NCI-H2171 (cell line): ENCODE data around the gene GAPT.
A peak's percentile ranks its signal among the peaks of the same experiment; 100 is the strongest.

Source experiments
- DNase-seq: peaks from one replicate; lab custom pipeline; 2025; lab: John Stamatoyannopoulos, UW

GAPT gene

DNA sequence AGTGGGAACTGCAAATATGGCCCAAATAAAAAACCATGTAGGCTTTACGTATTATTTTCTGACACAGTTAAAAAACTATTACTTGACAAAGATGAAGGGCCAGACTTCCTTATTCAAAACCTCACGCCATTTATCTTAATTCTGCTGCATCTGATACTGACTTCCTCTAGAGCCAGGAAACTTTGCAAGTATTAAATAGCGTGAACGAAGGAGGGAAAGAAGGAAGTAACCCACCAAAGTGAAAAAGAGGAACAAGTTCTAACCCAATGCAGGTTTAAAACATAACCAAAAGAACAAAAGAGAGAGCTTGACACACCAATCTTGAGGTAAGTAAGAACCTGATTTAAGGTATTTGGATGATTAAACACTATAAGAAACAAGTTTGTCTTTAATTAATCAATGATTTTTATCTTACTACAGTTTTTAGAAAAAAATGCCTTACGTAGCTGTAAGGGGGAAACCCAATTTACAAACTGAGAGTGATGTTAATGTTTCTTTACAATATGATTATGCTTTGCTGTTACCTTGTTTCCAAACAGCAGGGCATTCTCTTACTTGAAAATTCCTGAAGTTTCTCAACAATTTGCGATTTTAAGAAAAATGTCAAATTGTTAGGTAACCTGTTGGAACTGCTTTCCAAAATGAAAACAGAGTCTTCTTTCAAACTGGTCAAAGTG is at the start of gene GAPT:
Gene GAPT, plus strand, starts transcription at position 220 of the 677 bp plus-strand sequence. CDS start 3,102 bp downstream, outside the sequence.
- DNase-seq, result no peak

DNA sequence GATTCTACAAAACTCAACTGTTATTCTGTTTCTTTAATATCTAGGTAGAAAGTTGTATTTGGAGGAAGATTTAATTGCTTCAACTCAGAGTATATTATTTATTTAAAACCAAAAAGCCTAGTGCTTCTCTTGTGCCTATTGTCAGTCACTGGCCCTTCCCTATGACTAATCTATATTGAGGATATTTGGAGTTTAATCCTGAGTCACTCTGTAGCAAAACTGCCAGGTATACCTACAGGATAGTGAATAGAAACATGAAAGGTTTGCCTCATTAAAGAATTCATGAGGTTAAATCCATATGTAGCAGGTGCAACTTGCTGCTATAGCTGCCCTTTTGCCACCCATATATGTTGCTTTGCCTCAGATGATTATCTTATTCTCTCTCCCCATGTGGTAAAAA is 46.4 kb upstream of the GAPT start:
- DNase-seq, result no peak

DNA sequence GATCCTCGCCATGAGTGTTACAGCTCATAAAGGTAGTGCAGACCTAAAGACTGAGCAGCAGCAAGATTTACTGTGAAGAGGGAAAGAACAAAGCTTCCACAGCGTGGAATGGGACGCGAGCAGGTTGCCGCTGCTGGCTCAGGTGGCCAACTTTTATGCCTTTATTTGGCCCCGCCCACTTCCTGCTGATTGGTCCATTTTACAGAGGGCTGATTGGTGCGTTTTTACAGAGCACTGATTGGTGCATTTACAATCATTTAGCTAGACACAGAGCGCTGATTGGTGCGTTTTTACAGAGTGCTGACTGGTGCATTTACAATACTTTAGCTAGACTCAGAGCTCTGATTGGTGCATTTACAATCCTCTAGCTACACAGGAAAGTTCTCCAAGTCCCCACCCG is 45.2 kb upstream of the GAPT start:
- DNase-seq, result no peak

DNA sequence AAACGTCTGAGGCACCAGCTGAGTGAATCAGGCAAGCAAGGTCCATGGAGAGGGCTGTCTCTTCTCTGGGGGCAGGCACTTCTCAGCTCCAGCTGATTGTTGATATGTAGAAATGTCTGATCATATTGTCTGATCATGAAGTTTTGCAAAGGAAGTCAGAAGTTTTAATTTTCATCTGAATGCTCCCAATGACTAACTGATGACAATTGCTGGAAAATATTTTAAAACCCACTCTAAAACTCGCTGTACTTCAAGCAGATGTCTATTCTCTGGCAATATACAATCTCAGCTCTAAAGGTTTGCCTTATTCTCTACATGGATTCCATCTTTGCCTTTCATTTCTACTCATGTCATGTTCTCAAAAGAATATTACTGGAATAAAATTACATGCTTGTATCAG is 44.0 kb upstream of the GAPT start:
- DNase-seq, result no peak

DNA sequence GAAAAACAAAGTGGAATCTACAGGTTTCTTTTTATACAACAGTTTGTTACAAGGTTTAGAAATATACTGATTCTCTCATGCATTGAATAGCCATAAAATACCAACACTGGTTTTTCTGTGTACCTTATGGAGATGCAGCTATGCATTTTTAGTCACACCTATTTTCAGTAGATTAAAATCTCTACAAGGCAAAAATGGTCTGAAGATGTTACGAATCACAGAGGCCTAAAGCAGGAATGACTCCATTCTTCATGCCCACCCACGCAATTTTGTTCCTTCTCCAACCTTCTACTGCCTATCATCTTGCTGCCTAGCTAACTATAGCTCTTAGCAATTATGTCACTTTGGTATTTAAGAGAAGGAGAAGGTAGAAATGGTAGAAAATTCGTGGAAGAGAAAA is 41.2 kb upstream of the GAPT start:
- DNase-seq, result no peak

DNA sequence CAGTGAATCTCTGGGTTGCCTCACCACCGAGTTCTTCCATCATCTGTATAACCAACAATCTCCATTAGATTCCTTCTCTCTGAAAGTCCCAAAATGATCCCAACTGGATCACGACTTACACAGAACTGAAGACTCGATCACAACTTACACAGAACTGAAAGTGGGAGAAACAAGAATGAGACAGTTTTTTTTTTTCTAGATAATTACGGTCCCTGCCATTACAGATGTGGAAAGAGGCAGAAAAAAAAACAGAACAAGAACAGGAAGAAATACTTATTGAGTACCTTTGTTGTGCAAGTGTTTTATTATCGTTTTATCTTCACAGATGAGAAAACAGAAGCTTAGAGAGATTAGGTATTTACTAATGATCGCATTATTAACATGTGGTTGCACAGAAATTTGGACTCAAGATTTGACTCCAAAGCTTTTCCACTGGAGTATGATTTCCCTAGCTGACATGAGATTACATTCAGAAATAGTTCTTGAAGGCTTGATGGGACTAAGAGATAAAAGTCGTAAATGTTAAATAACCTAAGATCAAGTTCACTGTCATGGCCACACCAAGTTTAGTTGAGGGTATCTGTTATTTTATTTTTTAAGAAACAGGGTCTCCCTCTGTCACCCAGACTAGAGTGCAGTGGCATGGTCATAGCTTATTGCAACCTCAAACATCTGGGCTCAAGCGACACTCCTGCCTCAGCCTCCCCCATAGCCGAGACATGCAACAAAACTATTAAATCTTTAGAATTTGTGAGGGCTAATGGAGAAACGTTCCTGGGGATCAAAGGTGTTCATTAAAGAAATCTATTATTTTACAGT is 40.2 kb upstream of the GAPT start:
- DNase-seq, result no peak

DNA sequence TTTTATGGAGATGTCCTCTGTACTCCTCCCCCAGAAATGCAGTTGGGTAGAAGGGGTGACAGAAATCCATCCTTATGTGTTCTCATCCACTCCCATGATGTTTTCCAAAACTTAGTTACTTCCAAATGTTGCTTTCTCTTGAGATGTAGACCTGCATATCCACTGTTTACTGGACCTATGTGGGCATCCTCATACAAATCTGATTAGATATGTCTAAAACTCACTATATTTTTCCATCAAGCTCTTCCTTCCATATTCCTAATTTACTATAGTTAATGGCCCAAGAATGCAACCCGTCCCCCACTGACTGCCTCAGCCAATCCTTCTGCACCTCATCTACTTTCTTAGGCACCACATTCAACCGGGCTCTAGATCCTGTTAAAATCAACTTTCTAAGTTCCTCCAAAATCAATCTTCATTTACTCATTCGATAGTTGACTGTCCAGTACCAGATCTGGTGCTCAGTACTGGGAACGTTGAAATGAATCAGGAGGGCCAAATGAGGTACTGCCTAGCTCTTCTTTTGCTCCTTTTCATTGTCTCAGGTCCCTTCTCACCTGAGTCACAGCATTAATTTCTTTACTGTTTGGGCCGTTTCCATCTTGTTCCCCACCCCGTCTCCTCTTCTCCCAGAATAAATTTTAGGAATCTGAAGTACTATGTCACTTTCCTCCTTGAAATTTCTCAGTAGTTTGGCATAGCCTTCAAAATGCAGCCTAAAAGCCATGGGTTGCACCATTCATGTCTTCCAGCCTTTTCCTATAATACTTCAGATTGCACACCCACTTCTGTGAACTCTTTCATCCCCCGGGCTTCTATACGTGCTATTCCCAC is 39.3 kb upstream of the GAPT start:
- no peak for DNase-seq

DNA sequence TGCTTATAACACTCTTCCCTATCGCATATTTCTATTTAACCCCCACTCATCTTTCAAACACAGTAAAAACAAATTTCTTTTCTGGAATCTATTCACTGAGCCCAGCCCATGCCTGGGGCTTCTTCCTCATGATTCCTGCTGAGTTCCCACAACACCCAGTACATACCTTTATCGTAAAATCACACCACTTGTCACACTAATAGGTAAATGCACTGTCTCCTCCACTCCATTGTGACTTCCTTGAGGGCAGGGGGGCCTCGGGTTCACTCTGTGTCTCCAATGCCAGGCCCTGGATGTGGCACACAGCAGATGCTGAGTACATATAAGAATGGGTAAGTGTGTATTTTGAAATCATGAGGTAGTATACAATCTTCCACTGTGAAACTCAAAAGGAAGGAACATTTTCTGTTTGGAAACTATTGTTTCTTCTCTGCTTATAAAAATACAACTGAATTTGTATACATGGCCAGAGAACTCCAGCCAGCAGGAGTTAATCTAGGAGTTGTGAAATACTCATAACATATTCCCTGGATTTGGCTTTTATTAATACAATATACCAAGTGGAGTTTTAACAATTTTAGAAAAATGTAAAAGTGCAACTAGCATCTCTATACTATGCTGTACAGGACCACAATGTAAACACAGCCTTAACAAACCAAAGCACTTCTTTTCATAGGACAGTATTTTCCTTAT is 38.5 kb upstream of the GAPT start:
- DNase-seq, result no peak

DNA sequence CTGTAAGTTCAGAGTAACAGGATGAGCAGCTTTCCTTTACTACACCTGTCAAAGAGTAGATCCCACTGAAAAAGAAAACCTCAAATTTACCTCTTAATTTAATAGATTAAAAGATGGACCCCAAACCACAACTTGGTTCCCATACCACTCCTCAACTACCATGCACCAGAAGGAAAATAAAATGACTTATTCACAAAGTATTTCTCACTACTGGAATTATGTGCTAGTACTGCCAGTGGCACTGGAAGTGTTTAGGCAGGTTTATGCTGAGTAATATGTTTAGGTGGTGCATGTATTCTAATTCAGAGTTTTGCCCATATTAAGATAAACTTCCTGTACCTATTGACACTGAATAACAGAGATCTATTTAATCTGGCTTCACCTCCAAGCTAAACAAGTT is 37.9 kb upstream of the GAPT start:
- DNase-seq, result no peak

DNA sequence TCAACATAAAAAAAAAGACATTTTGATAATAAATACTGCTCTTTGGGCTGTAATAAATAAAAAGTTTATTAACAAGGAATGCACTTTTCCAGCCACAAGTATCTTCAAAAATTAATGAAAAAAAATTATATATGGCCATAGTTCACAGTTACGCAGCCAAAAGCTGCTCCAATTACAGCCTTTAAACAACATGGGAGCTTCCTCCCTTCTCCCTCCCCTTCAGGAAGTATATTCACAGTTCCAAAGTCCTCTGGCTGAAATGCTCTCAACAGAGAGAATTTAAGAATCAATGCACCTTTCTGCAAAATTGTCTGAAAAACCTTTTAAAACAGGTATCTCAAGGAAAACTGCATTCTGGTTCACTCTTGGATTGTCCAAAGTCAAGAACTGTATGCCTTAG is 37.2 kb upstream of the GAPT start:
- DNase-seq, result no peak

DNA sequence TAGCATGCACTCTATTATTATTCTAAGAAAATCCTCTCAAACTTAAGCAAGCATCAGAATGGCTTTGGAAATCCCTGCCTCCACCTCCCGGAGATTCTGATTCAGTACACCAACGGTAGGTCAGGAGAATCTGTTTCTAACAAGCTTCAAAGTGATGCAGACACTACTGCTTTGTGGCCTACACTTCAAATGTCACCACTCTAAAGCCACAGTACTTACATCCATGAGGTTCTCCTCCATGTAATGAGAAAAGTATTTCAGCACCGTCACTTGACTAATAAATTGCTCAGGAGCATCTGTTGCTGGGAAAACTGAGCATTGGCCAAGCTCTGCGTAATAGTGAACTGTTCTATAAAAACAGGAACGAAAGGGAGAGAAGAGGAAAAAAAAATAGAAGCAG is 36.2 kb upstream of the GAPT start:
- DNase-seq, result no peak

DNA sequence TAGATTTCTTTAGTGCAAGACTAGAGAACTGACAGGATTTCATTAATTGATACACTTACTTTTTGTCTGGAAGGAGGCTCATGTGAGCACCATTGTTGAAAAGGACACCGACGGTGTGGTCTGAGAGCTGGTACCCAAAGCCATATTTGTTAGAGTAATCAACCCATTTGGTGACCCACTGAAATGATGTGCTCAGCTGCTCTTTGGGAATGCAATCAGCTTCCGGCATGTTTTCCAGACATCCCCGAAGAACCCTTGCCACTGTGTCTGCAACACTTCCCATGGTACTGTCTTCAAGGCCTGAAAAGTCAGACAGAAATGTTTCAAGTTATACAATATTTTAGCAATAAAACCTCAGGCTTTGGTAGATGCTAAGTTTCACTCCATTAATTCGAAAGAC is 35.8 kb upstream of the GAPT start:
- DNase-seq, result no peak

DNA sequence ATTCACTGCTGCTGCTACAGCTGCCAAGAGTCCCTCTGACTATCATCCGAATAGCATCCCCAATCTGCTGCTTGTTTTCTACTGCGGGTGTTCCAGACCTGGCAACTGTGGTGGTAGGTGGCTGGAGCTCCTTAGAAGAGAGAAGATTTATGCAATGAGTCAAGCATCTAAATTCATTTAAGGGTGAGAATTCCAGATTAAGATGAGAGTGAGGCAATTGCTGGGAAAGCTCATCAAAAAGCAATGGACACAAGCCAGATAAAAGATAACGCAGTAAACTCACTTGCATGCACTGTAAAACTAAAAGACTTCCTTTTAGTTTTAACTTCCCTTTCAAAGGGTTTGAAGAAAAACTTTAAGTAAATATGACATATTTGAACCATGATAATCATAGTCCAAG is 35.2 kb upstream of the GAPT start:
- no peak for DNase-seq

DNA sequence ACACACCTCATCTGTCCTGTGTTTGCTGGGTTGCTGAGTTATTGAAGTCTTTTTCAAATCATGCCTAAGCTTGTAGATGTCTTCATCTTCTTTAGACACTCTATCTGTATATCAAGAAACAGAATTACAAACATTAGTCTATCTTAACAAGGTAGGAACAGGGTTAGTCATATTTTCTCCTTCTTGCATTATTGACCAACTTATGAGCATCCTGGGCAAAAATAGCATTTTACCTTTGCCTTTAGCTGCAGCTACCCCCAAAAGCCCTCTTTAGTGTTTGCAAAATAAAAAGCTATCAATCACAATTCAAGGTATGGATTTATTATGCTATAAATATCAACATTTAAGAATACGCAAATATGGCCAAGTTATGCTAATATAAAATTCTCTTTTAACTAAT is 34.7 kb upstream of the GAPT start:
- DNase-seq, result no peak

DNA sequence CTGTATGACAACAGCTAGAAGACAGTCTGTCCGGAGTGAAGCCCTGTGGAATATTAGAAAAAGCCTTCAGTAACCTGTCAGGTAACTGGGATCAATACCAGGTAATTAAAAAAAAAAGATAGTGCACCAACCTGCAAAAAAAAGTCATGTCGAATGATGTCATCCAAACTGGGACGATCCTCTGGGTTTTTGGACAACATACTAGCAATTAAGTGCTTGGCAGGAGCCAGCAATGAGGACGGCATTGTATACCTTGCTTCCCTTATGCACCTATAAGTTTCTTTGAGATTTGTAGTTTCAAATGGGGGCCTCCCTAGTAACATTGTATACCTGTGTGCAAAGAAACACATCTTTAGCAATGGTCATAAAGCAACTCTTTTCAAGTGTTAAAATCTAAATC is 34.2 kb upstream of the GAPT start:
- DNase-seq, result no peak

DNA sequence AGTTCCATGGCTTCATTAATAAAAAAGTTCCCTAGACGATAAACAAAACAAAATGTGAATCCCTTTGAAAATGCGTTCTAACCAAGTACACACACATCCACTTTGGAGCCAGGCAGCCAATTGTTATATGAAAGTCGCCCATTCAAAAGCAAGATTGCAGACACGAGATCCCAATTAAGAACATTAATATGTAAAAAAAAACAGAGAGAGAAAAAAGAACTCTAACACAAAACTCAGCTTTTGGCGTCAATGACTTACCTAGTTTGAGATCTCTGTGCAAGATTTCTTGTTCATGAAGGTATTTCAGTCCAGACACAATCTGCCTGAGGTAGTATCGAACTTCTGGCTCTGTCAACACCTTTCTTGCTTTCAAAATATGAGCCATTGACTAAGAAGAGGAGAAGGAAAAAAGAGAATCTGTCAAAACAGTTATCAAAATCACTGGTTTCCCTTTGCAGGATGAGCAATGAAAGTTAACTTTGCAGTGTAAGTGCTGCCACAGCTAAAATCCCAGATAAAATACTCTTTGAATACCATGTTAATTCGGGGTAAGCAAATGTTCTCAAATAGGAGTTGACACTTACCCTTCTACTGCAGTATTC is 33.0 kb upstream of the GAPT start:
- no peak for DNase-seq

DNA sequence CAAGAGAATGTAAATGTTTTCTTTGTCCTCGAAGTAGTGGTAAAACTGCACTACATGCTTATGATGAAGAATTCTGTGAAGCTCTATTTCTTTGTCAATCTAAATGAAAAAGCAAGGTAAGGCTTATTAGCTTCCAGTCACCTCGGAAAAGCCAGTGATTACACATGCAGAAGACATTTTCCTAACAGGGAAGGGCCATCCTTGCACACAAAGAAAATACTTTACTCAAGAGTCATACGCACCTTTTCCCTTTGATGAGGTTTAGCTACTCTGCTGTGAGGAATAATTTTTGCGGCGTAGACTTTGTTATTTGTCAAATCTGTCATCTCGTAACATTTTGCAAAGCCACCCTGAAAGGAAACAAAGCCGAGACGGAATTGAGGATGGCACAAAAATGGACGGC is 32.5 kb upstream of the GAPT start:
- DNase-seq, result no peak

DNA sequence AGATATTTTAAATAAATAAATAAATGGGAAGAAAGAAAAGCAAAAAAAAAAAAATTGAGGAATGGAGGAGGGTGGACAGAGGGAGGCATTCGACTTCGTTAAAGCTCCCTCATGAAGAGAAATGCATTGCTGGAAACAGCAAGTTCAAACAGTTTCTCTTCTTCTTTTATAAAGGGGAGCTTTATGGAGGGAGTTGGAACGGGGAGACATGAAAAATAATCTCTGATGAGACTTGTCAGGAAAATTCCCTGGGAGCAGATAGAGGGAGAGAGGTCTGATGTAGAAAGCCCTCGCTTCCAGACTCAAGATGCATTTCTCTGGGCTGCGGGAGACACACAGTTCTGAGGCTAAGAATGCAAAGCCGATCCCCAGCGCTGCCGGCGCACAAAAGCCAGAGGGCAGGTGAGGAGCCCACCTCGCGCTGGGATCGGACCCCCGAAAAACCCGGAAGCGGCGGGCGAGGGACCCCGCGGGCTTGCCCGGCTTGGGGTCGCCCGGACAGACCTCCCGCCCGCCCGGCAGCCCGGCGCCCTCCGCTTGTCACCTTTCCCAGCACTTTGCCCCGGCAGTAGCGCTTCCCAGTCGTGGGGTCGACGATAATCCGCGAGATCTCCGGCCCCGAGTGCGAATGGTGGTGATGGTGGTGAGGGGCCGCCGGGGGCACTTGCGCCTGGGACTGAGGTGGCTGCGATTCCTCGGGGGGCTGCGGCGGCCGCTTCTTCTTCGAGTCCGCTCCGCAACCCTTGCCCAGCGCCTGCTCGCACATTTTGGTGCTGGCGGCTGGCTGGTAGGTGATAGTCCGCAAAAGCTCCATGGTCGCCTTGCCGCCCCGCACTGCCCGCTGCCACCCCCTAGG is 31.9 kb upstream of the GAPT start:
- DNase-seq, result no peak

DNA sequence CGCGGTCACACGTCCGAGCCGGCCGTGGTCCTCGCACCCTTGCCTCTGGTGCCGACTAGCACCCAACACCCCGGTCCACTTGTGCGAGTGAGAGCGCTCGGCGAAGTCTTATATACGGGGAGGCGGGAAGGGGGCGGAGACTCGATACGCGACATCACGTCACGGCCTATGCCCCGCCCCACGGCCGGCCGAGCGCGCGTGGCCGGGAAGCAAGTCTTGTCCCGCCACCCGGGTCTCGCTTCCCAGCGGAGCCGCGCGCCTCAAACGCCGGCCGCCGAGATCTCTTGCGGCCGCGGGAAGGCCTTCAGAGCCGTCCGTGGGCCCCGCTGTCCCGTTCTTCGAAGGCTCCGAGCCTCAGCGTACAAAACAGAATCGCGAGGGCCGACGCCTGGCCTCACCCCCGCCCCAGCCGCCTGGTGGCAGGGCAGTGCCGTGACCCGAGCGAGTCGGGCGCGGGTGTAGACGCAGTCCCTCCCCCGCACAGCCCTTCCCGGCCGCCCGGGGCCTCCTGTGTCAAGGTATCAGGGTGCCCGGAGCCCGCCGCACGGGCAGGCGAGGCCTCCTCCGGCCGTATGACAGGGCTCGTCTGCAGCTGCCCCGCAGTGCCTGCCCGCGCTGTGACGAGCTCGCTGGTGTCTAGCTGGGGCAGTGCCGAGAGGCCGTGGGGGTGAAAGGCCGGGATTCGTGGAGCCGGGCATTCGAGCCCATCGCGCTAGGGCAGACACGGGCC is 31.1 kb upstream of the GAPT start, which contains the start of gene PLK2:
Gene PLK2, minus strand, starts transcription at position 85 of the 730 bp plus-strand sequence. CDS start 127 bp downstream, outside the sequence.
- peak; percentile 58 for DNase-seq

DNA sequence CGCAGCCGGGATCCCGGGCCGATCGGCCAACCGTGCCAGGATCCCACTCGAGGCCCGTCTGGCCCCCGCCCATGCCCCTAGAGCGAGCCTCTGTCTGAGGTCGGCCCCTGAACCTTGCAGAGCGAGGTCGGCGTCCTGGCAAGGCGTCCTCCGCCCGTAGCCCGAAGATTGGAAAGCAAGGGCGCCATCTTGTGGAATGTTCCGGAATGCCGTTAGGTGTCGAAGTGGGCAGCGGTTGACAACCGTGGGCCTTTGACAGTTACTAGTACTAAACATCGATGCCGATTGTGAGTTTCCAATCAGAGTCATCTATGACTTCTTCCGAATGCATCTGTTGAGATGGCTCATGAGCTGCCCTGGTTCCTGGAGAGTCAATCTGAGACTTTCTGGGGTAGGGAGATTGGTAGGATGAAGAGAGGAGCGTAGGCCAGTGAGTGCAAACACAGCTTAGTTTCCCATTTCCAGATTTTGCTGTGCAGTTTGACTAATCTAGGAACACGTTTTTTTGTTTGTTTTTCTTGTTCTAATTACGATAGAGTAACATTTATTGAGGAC is 30.4 kb upstream of the GAPT start:
- peak; percentile 34 for DNase-seq
